Measurements from ENCODE around the gene ACTRT2.

Gene ACTRT2

GRCh38 chr1:3018576-3018975, 2.7 kb upstream of the ACTRT2 start:
- no peak for DNase-seq

- DNase-seq = no peak
These were observed 2.2 kb upstream of the ACTRT2 start for GRCh38 chr1:3019007-3019515.

GRCh38 chr1:3019516-3020051, 1.7 kb upstream of the ACTRT2 start:
- no peak for DNase-seq

- DNase-seq = no peak
These were observed 881 bp upstream of the ACTRT2 start for GRCh38 chr1:3020263-3020909.

GRCh38 chr1:3021801-3022401, 634 bp downstream of the ACTRT2 start:
- no peak for DNase-seq

- DNase-seq = no peak
These were observed 1.3 kb downstream of the ACTRT2 start for GRCh38 chr1:3022511-3022973.

- no peak for DNase-seq
These were observed 1.7 kb downstream of the ACTRT2 start for GRCh38 chr1:3022976-3023375.

GRCh38 chr1:3024019-3024418, 2.8 kb downstream of the ACTRT2 start:
- no peak for DNase-seq

- DNase-seq = no peak
These were observed 3.3 kb downstream of the ACTRT2 start for GRCh38 chr1:3024588-3024987.

GRCh38 chr1:3026124-3026523, 4.9 kb downstream of the ACTRT2 start:
- DNase-seq = no peak

GRCh38 chr1:3026581-3027391, 5.5 kb downstream of the ACTRT2 start:
- no peak for DNase-seq

- no peak for DNase-seq
These were observed 6.5 kb downstream of the ACTRT2 start for GRCh38 chr1:3027611-3028371.

GRCh38 chr1:3028531-3029282, 7.4 kb downstream of the ACTRT2 start:
- DNase-seq = no peak

GRCh38 chr1:3029481-3029961, 8.3 kb downstream of the ACTRT2 start:
- DNase-seq = no peak

GRCh38 chr1:3029991-3030662, 8.9 kb downstream of the ACTRT2 start:
- no peak for DNase-seq

- no peak for DNase-seq
These were observed 9.6 kb downstream of the ACTRT2 start for GRCh38 chr1:3030663-3031381.

- no peak for DNase-seq
These were observed 10.3 kb downstream of the ACTRT2 start for GRCh38 chr1:3031401-3032221.

- DNase-seq = no peak
These were observed 11.2 kb downstream of the ACTRT2 start for GRCh38 chr1:3032371-3033039.

Data from activated naive CD4-positive, alpha-beta T cell treated with anti-CD3 and anti-CD28 coated beads, Interleukin-2, amount 50 U/mL, for 16 hours (primary cell).